CD4-positive, alpha-beta T cell (primary cell): ENCODE results near the gene SUFU. TPM values are rescaled to one million over a fixed set of nuclear protein-coding genes. Genes with fewer than 3 reads are reported as not detected.

Source experiments
- ATAC-seq: fragments of 200-7000 bp; cut with Tn5 transposase; one replicate; pipeline ENCODE4 v1.10.0; 2022; ENCODE audit warnings: mild to moderate bottlenecking; ENCODE audit not compliant: poor library complexity
- CTCF ChIA-PET: fragments of 350-600 bp; sonication (Branson Sonifier 250); formaldehyde crosslinking; loops from one replicate; lab custom pipeline; 2021; ENCODE audit warnings: antibody characterized with exemption, inconsistent platforms; lab: Charles Lee
- POLR2A ChIA-PET: fragments of 350-600 bp; sonication (Branson Sonifier 250); formaldehyde crosslinking; loops from one replicate; lab custom pipeline; 2021; ENCODE audit warnings: antibody characterized with exemption, inconsistent platforms; lab: Charles Lee
- DNase-seq, 14 experiments: peaks; one replicate each; pipeline ENCODE4 v3.0.0-alpha.2; 2013 to 2020; ENCODE audit warnings: mixed read lengths in 2 of 14
- H3K27ac ChIP-seq, 2 donors: one replicate each; pipeline versions ENCODE4 v1.5.1 to v1.7.0; 2013; ENCODE audit warnings: low read length in 2 of 2, low read depth in 1 of 2, mild to moderate bottlenecking in 1 of 2
- H3K27me3 ChIP-seq, 2 experiments: 1 replicate in 1 of 2; 2 replicates in 1 of 2; pipeline versions ENCODE4 v1.6.1 to v1.7.0; 2013; ENCODE audit warnings: low read length in 2 of 2, control low read depth in 1 of 2, mild to moderate bottlenecking in 1 of 2, moderate library complexity in 1 of 2; ENCODE audit not compliant: insufficient read depth in 2 of 2, control insufficient read depth in 1 of 2
- H3K36me3 ChIP-seq: one replicate; pipeline ENCODE4 v1.6.1; 2013; ENCODE audit warnings: low read length, control low read depth; ENCODE audit not compliant: insufficient read depth
- H3K4me1 ChIP-seq: one replicate; pipeline ENCODE4 v1.6.1; 2013; ENCODE audit warnings: low read length, control low read depth; ENCODE audit not compliant: insufficient read depth
- H3K4me3 ChIP-seq: one replicate; pipeline ENCODE4 v1.5.1; 2013; ENCODE audit warnings: mild to moderate bottlenecking, low read length, moderate library complexity
- H3K9me3 ChIP-seq, 2 experiments: 1 replicate in 1 of 2; 2 replicates in 1 of 2; pipeline versions ENCODE4 v1.6.1 to v1.7.0; 2013; ENCODE audit warnings: low read length in 2 of 2, mild to moderate bottlenecking in 2 of 2, control low read depth in 1 of 2, moderate library complexity in 1 of 2; ENCODE audit not compliant: control insufficient read depth in 1 of 2, insufficient read depth in 1 of 2
- H3K27ac Mint-ChIP-seq: one replicate; pipeline ENCODE4 v1.8.0; 2020; ENCODE audit warnings: mixed read lengths
- H3K27me3 Mint-ChIP-seq: one replicate; pipeline ENCODE4 v1.8.0; 2021; ENCODE audit warnings: mixed read lengths
- H3K36me3 Mint-ChIP-seq: one replicate; pipeline ENCODE4 v1.8.0; 2021; ENCODE audit warnings: low read depth, mixed read lengths
- H3K4me1 Mint-ChIP-seq: one replicate; pipeline ENCODE4 v1.8.0; 2021; ENCODE audit warnings: low read depth, mixed read lengths
- H3K4me3 Mint-ChIP-seq: one replicate; pipeline ENCODE4 v1.8.0; 2020; ENCODE audit warnings: mild to moderate bottlenecking, mixed read lengths
- H3K9me3 Mint-ChIP-seq: one replicate; pipeline ENCODE4 v1.8.0; 2020; ENCODE audit warnings: mixed read lengths
- intact Hi-C, 2 experiments: fragments of 100-400 bp; cut with DNase I in 1 of 2; cut with micrococcal nuclease in 1 of 2; formaldehyde crosslinking; loops; one replicate each; pipeline versions ENCODE4 v1.15.1 to v1.9.0; 2023 to 2025; cut with DNase I, micrococcal nuclease
- total RNA-seq, 174 experiments: library from RNA in 2 of 174; stranded (reverse) in 2 of 174; gene quantifications; one replicate each; pipeline ENCODE4 v1.2.3 and lab custom pipeline; 2021 to 2026
- TF ChIP-seq, protein P1 (sequence below): fragments of 200-600 bp; IDR thresholded peaks from one replicate; pipeline ENCODE4 v1.8.0; 2022; ENCODE audit warnings: antibody characterized with exemption, mild to moderate bottlenecking

SUFU gene
- total RNA-seq, 2 experiments from 2014 or later = 6.7 to 7.3 TPM

DNA sequence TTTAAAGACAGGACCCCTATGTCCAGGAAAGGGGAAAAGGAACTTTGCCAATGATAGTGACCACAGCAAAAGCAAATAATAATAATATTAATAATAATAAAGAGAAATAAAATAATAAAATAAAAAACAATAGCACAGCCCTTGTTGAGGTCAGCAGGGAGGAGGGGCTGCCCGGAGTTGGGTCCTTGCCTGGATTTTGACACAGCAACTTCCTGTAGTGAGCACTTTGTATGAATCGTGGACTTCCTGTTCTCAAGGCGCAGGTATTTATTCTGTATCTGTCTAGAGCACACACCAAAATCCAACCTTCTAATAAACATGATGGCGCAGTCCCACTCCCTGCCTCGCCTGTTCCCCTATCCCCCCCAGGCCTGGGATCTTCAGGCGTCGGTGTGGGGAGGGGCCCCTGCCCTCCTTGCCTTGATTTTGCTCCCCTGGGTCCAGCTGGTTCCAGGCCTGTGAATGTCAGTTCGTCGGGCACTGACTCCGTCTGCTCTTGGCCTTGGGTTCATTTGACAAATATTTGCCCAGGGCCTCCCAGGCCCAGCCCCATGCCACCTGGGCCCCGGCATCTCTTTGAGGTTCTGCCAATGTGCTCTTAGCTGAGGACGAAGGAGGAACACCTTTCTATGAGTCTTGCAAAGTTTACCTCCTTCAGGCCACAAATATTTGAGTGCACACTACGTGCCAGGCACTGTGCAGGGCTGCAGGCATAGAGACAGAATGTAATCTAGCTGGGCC is 154.4 kb downstream of the SUFU start:
- intact Hi-C loops = no loop called here
- H3K9me3 ChIP-seq = no peaks in the 10 kb centered on the region
- Mint-ChIP-seq H3K4me1 (peaks cover 54% of the 10 kb centered on the region), H3K4me3 (peak overlapping the region; percentile 51), H3K27me3 (no peaks in the 10 kb centered on the region), H3K9me3 (no peaks in the 10 kb centered on the region), H3K36me3 (peaks cover 55% of the 10 kb centered on the region), H3K27ac (peak overlapping the region; percentile 82)
- H3K36me3 ChIP-seq = peaks cover 48% of the 10 kb centered on the region
- CTCF ChIA-PET = interaction anchor here (0.7 to 2.0 kb wide), 2 partner anchors 14 to 17 kb away, joined by 3 to 5 read pairs; partner anchors contain the start of gene TRIM8
- DNase-seq (peak in 2 of 14 experiments; percentile 15 to 34), ATAC-seq (no peak)
- POLR2A ChIA-PET = interaction anchor here (0.9 to 10.1 kb wide), 5 partner anchors 10 to 56 kb away, joined by 3 to 121 read pairs (median 6); partner anchors contain the start of genes ARL3, SFXN2 and TRIM8
- H3K27ac ChIP-seq = peak overlapping the region; percentile 41 to 50
- no peak overlapping the region for H3K4me3 ChIP-seq
- peaks cover 55% of the 10 kb centered on the region for H3K4me1 ChIP-seq
- H3K27me3 ChIP-seq = no peaks in the 10 kb centered on the region
- TF ChIP-seq, protein P1, sequence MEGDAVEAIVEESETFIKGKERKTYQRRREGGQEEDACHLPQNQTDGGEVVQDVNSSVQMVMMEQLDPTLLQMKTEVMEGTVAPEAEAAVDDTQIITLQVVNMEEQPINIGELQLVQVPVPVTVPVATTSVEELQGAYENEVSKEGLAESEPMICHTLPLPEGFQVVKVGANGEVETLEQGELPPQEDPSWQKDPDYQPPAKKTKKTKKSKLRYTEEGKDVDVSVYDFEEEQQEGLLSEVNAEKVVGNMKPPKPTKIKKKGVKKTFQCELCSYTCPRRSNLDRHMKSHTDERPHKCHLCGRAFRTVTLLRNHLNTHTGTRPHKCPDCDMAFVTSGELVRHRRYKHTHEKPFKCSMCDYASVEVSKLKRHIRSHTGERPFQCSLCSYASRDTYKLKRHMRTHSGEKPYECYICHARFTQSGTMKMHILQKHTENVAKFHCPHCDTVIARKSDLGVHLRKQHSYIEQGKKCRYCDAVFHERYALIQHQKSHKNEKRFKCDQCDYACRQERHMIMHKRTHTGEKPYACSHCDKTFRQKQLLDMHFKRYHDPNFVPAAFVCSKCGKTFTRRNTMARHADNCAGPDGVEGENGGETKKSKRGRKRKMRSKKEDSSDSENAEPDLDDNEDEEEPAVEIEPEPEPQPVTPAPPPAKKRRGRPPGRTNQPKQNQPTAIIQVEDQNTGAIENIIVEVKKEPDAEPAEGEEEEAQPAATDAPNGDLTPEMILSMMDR = no peak

DNA sequence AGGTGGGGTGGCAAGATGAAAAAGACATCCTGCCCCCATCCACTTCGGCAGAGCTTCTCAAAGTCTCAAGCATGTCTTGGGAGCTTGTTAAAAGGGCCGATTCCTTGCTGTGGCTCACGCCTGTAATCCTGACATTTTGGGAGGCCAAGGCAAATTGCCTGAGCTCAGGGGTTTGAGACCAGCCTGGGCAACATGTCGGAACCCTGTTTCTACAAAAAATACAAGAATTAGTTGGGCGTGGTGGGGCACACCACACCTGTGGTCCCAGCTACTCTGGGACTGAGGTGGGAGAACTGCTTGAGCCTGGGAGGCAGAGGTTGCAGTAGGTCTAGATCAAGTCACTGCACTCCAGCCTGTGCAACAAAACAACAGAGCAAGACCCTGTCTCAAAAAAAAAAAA is 155.0 kb downstream of the SUFU start:
- intact Hi-C loops = no loop called here
- H3K27ac Mint-ChIP-seq = peak overlapping the region; percentile 82
- TF ChIP-seq, protein P1 = no peak
- Histone ChIP-seq H3K27me3 (no peaks in the 10 kb centered on the region), H3K36me3 (peaks cover 42% of the 10 kb centered on the region), H3K4me3 (no peak overlapping the region), H3K27ac (peak overlapping the region; percentile 41 to 50), H3K9me3 (no peaks in the 10 kb centered on the region), H3K4me1 (peaks cover 50% of the 10 kb centered on the region)
- H3K4me3 Mint-ChIP-seq = peak overlapping the region; percentile 38
- H3K9me3 Mint-ChIP-seq = no peaks in the 10 kb centered on the region
- ChIA-PET CTCF (interaction anchor here (2.0 kb wide), 1 partner anchor 14 kb away, joined by 5 read pairs; the partner anchor contains the start of gene TRIM8), POLR2A (interaction anchor here (0.9 to 10.1 kb wide), 4 partner anchors 12 to 55 kb away, joined by 3 to 121 read pairs (median 8); partner anchors contain the start of genes ARL3, SFXN2 and TRIM8)
- ATAC-seq (no peak), DNase-seq (peak in 1 of 14 experiments; percentile 1)
- H3K27me3 Mint-ChIP-seq = no peaks in the 10 kb centered on the region
- H3K36me3 Mint-ChIP-seq = peaks cover 48% of the 10 kb centered on the region
- peaks cover 47% of the 10 kb centered on the region for H3K4me1 Mint-ChIP-seq

DNA sequence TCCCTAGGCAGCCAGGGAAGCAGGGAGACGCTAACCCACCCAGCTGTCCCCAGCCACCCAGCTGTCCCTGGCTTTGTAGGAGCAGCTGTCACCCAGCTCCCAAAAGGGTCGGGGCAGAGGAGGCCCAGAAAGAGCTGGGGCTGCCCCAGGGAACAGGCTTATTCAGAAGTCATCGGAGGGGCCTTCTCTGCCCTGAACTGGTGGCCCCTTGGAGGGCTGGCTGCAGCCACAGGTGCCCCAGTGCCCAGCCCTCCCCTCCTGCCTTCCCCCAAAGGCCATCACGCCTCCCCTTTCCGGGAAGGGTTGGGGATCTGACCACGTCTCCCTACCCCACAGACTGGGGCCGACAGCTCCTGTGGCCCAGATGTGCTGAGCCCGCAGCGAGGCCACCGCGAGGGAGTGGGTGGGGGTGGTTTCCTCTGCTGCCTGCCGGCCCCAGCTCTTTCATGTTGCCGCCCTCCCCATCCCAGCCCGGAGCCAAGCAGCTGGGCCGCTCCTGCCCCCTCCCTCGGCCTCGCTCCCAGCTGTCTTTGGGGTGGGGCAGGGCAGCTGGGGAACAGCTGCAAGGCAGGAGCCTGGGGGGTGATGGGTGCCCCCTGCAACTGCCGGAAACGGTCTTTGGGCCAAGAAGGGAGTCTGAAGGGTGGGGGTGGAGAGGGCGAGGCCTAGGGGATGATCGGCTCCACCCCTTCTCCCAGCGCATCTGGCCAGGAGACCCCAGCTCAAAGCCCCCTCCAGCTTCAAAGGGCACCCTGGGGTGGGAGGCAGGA is 157.3 kb downstream of the SUFU start:
- peak overlapping the region; percentile 82 for H3K27ac Mint-ChIP-seq
- peak overlapping the region; percentile 45 for H3K4me3 ChIP-seq

More for the DNA sequence above, 157.3 kb downstream of the SUFU start:
- H3K36me3 Mint-ChIP-seq = peaks cover 28% of the 10 kb centered on the region
- no peaks in the 10 kb centered on the region for H3K27me3 ChIP-seq
- peak; percentile 74 for ATAC-seq
- H3K4me1 ChIP-seq = peaks cover 52% of the 10 kb centered on the region
- DNase-seq = peak in 13 of 14 experiments; percentile 33 to 81 (median 46)
- TF ChIP-seq, protein P1 = no peak
- no peaks in the 10 kb centered on the region for H3K9me3 Mint-ChIP-seq
- H3K4me1 Mint-ChIP-seq = peaks cover 40% of the 10 kb centered on the region
- no peaks in the 10 kb centered on the region for H3K27me3 Mint-ChIP-seq
- ChIA-PET POLR2A (interaction anchor here (1.0 to 10.1 kb wide), 10 partner anchors 8 to 53 kb away, joined by 3 to 121 read pairs (median 4); partner anchors contain the start of genes ARL3, SFXN2 and TRIM8), CTCF (interaction anchor here (1.1 to 2.3 kb wide), 3 partner anchors 9 to 17 kb away, joined by 3 to 12 read pairs (median 9); partner anchors contain the start of gene TRIM8)
- peaks cover 25% of the 10 kb centered on the region for H3K36me3 ChIP-seq
- peak overlapping the region; percentile 52 for H3K4me3 Mint-ChIP-seq
- peak overlapping the region; percentile 40 to 60 for H3K27ac ChIP-seq
- intact Hi-C loops = no loop called here
- no peaks in the 10 kb centered on the region for H3K9me3 ChIP-seq
